Islet of Langerhans (tissue), 1 donor: ENCODE data around the gene CNTN5.

Experiments used
- FAIRE-seq: peaks from one replicate; lab custom pipeline; 2011; peaks lifted over from hg19 to GRCh38; lab: Jason Lieb, UNC

The CNTN5 gene

GRCh38 chr11:99522467-99523173 is 501.9 kb downstream of the CNTN5 start:
- no peak for FAIRE-seq

GRCh38 chr11:99531468-99531867 is 510.7 kb downstream of the CNTN5 start:
- FAIRE-seq = no peak

GRCh38 chr11:99534812-99535211 is 514.1 kb downstream of the CNTN5 start:
- FAIRE-seq = no peak

GRCh38 chr11:99535406-99535805 is 514.7 kb downstream of the CNTN5 start:
- FAIRE-seq = no peak

- no peak for FAIRE-seq
Measured at GRCh38 chr11:99535819-99536218, 515.1 kb downstream of the CNTN5 start.

- no peak for FAIRE-seq
Measured at GRCh38 chr11:99537681-99538080, 516.9 kb downstream of the CNTN5 start.

GRCh38 chr11:99545616-99546015 is 524.9 kb downstream of the CNTN5 start:
- no peak for FAIRE-seq

GRCh38 chr11:99548264-99548663 is 527.5 kb downstream of the CNTN5 start:
- peak; percentile 93 for FAIRE-seq

- peak; percentile 56 for FAIRE-seq
Measured at GRCh38 chr11:99554232-99554903, 533.6 kb downstream of the CNTN5 start.

GRCh38 chr11:99555486-99555885 is 534.7 kb downstream of the CNTN5 start:
- no peak for FAIRE-seq

GRCh38 chr11:99565333-99565732 is 544.6 kb downstream of the CNTN5 start:
- no peak for FAIRE-seq

- no peak for FAIRE-seq
Measured at GRCh38 chr11:99567334-99567956, 546.7 kb downstream of the CNTN5 start.

GRCh38 chr11:99568808-99569207 is 548.1 kb downstream of the CNTN5 start:
- no peak for FAIRE-seq

- no peak for FAIRE-seq
Measured at GRCh38 chr11:99571094-99571493, 550.3 kb downstream of the CNTN5 start.

GRCh38 chr11:99584830-99585229 is 564.1 kb downstream of the CNTN5 start:
- no peak for FAIRE-seq

- FAIRE-seq = no peak
Measured at GRCh38 chr11:99585606-99586005, 564.9 kb downstream of the CNTN5 start.

- no peak for FAIRE-seq
Measured at GRCh38 chr11:99589771-99590170, 569.0 kb downstream of the CNTN5 start.

GRCh38 chr11:99592266-99592665 is 571.5 kb downstream of the CNTN5 start:
- no peak for FAIRE-seq

GRCh38 chr11:99593197-99593596 is 572.4 kb downstream of the CNTN5 start:
- FAIRE-seq = no peak

GRCh38 chr11:99601179-99601578 is 580.4 kb downstream of the CNTN5 start:
- FAIRE-seq = no peak

GRCh38 chr11:99614352-99614751 is 593.6 kb downstream of the CNTN5 start:
- no peak for FAIRE-seq

GRCh38 chr11:99630629-99631028 is 609.9 kb downstream of the CNTN5 start:
- no peak for FAIRE-seq

- no peak for FAIRE-seq
Measured at GRCh38 chr11:99631618-99632017, 610.9 kb downstream of the CNTN5 start.

- no peak for FAIRE-seq
Measured at GRCh38 chr11:99632969-99633368, 612.2 kb downstream of the CNTN5 start.
